Mucosa of descending colon (tissue), 3 donors: ENCODE results near the gene IFNAR1. TPM values are rescaled to one million over a fixed set of nuclear protein-coding genes. Genes with fewer than 3 reads are reported as not detected.

Experiments used
- ATAC-seq: fragments of 200-7000 bp; cut with Tn5 transposase; one replicate; pipeline ENCODE4 v1.9.1; 2020; ENCODE audit warnings: mild to moderate bottlenecking, moderate library complexity
- DNase-seq, 3 donors: peaks; one replicate each; pipeline ENCODE4 v3.0.0-alpha.2; 2020
- H3K36me3 ChIP-seq: fragments of 200-600 bp; one replicate; pipeline ENCODE4 v1.8.0; 2021; ENCODE audit warnings: low read depth, mild to moderate bottlenecking
- H3K4me1 ChIP-seq: fragments of 200-600 bp; one replicate; pipeline ENCODE4 v1.8.0; 2021; ENCODE audit warnings: low read depth, mild to moderate bottlenecking
- H3K4me3 ChIP-seq: fragments of 200-600 bp; one replicate; pipeline ENCODE4 v1.8.0; 2021; ENCODE audit warnings: mild to moderate bottlenecking
- H3K9me3 ChIP-seq: fragments of 200-600 bp; one replicate; pipeline ENCODE4 v1.8.0; 2021; ENCODE audit warnings: mild to moderate bottlenecking
- CTCF ChIP-seq: fragments of 200-600 bp; IDR thresholded peaks from one replicate; pipeline ENCODE4 v1.8.0; 2022; ENCODE audit warnings: antibody characterized with exemption, mild to moderate bottlenecking
- intact Hi-C, 2 donors: fragments of 100-400 bp; cut with DNase I in 1 of 2; cut with micrococcal nuclease in 1 of 2; formaldehyde crosslinking; loops; one replicate each; pipeline versions ENCODE4 v1.11.0 to v1.11.1; 2022; cut with DNase I, micrococcal nuclease
- total RNA-seq, 3 donors: library from RNA; stranded (reverse); fragmentation: NEBNext Ultra II Directional in 2 of 3; extraction: Animal tissue kit (Norgen Biotek cat#: 25700) in 2 of 3; gene quantifications; one replicate each; pipeline versions ENCODE4 v1.2.1 to v1.2.4, GENCODE V29; 2021 to 2023
- donor health status: DM: no; HTN: no; CAD: no; lungs with moderate emphysema.
- donor health status: DM: no; HTN: no; CAD: no.
- donor health status: DM: no; HTN: yes; CAD: no.

Gene IFNAR1
- total RNA-seq, 3 donors from 2014 or later, result 41.9 to 49.5 (median 43.3) TPM

- no peaks in the 10 kb centered on the region for H3K9me3 ChIP-seq
- no peaks in the 10 kb centered on the region for H3K36me3 ChIP-seq
- no peak overlapping the region for H3K4me3 ChIP-seq
- ATAC-seq, result no peak
- peak in 1 of 3 donors; percentile 46 for DNase-seq
- intact Hi-C loops, result no loop called here
- H3K4me1 ChIP-seq, result peaks cover 18% of the 10 kb centered on the region
- no peak for TF ChIP-seq CTCF
Observed at GRCh38 chr21:33286076-33286475, 38.7 kb upstream of the IFNAR1 start.

GRCh38 chr21:33286600-33287456, 37.9 kb upstream of the IFNAR1 start:
- ATAC-seq (peak; percentile 73), DNase-seq (peak in 2 of 3 donors; percentile 23 to 54)
- Histone ChIP-seq H3K4me3 (no peak overlapping the region), H3K4me1 (peaks cover 18% of the 10 kb centered on the region), H3K9me3 (no peaks in the 10 kb centered on the region), H3K36me3 (no peaks in the 10 kb centered on the region)
- intact Hi-C loops, result no loop called here
- TF ChIP-seq CTCF, result no peak

DNA sequence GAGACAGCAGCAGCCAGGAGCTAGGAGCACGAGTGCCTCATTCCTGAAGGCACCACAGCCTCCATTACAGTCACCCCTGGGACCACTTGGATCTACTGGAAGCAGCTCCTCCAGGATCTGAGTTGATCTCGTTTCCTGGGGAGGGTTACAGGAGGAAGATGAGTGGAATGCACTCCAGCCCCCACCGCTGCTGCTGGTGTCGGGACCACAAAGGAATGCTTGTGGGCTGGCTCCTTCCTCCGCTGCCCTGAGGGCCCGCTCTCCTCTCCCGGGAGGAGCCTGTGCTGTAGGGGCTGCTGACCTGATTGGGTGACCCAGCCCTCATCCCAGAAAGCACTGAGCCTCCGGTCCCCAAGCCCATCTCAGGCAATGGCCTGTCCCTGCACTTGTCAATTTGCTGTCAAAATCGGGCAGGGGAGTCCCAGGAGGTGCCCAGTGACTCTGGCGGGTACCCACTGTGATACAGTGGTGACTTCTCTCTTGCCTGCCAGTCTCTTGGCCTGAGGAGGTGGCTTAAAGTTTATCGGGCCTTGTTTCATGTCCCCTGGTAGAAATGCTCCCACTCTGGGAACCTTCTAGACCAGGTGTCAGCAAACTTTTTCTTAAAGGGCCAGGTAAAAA, 35.5 kb upstream of the IFNAR1 start:
- TF ChIP-seq CTCF, result no peak
- Histone ChIP-seq H3K4me1 (peaks cover 18% of the 10 kb centered on the region), H3K36me3 (no peaks in the 10 kb centered on the region), H3K4me3 (no peak overlapping the region), H3K9me3 (no peaks in the 10 kb centered on the region)
- ATAC-seq, result no peak
- peak in 1 of 3 donors; percentile 27 for DNase-seq
- intact Hi-C loops, result no loop called here

GRCh38 chr21:33290441-33290840, 34.3 kb upstream of the IFNAR1 start:
- peak; percentile 88 for ATAC-seq
- H3K4me3 ChIP-seq, result no peak overlapping the region
- no peaks in the 10 kb centered on the region for H3K9me3 ChIP-seq
- peaks cover 18% of the 10 kb centered on the region for H3K4me1 ChIP-seq
- no peak for TF ChIP-seq CTCF
- DNase-seq, result peak in 2 of 3 donors; percentile 79 to 87
- intact Hi-C loops, result no loop called here
- H3K36me3 ChIP-seq, result no peaks in the 10 kb centered on the region

- Histone ChIP-seq H3K36me3 (no peaks in the 10 kb centered on the region), H3K4me3 (no peak overlapping the region), H3K4me1 (peaks cover 8% of the 10 kb centered on the region), H3K9me3 (no peaks in the 10 kb centered on the region)
- TF ChIP-seq CTCF, result no peak
- DNase-seq (peak in 1 of 3 donors; percentile 45), ATAC-seq (no peak)
- intact Hi-C loops, result no loop called here
Observed at GRCh38 chr21:33291686-33292085, 33.1 kb upstream of the IFNAR1 start.
